ENCODE measurements around the gene ZNF280B. TPM values are rescaled to one million over a fixed set of nuclear protein-coding genes. Genes with fewer than 3 reads are reported as not detected.
A peak's percentile ranks its signal among the peaks of the same experiment; 100 is the strongest.

The ZNF280B gene
- total and polyA plus RNA-seq, 9 of the 15 experiments (the other 6 are each of a cell fraction or from before 2014, with no cell fraction given) = 7.7 to 29.9 (median 20.0) TPM

- TF ChIP-seq CCAR2 (IDR thresholded peaks at IDR 0.05; ENCODE audit: low read depth, low read length) = 0 out of 2 replicates have a peak, but pooled peaks have one; percentile 31
- TF ChIP-seq MEF2D (tag; conservative IDR thresholded peaks at IDR 0.05; ENCODE audit: low read depth) = no peak
- no peak for TF ChIP-seq TARDBP (IDR thresholded peaks at IDR 0.05)
- no peak for TF ChIP-seq CREB5 (CRISPR knock-in tag; IDR thresholded peaks at IDR 0.05)
- TF ChIP-seq ASH1L (IDR thresholded peaks at IDR 0.05; ENCODE audit: borderline replicate concordance, low read depth, partially characterized antibody) = no peak
- TF ChIP-seq ZBTB33 (CRISPR knock-in tag; IDR thresholded peaks at IDR 0.05) = no peak
- TF ChIP-seq HDAC3 (IDR thresholded peaks at IDR 0.05; ENCODE audit: borderline replicate concordance, partially characterized antibody) = no peak
- no peak for TF ChIP-seq BHLHE40 (IDR thresholded peaks at IDR 0.05; ENCODE audit: low read length)
- TF ChIP-seq ARID1B (IDR thresholded peaks at IDR 0.05) = no peak
- no peak for TF ChIP-seq HNRNPK (IDR thresholded peaks at IDR 0.05; ENCODE audit: low read depth, low read length, poor library complexity, severe bottlenecking)
- no peak for TF ChIP-seq POLR3G (IDR thresholded peaks at IDR 0.05; ENCODE audit: extremely low read depth, insufficient read length, insufficient replicate concordance)
- TF ChIP-seq SMC3 (conservative IDR thresholded peaks at IDR 0.05; ENCODE audit: insufficient read depth, low read depth, low read length) = no peak
- no peak for TF ChIP-seq ZBTB26 (CRISPR knock-in tag; IDR thresholded peaks at IDR 0.05)
- no peak for TF ChIP-seq HDAC6 (IDR thresholded peaks at IDR 0.05; ENCODE audit: low read depth, low read length)
- no peak for TF ChIP-seq COPS2 (conservative IDR thresholded peaks at IDR 0.05)
- TF ChIP-seq FOXA3 (CRISPR knock-in tag; conservative IDR thresholded peaks at IDR 0.05 in 1 of 2, IDR thresholded peaks at IDR 0.05 in 1 of 2) = peak in 1 of 2 experiments; percentile 27; a peak in 1 of 4 replicates
- no peak for TF ChIP-seq LCOR (CRISPR knock-in tag; IDR thresholded peaks at IDR 0.05)
- no peak; the same call in 1 of the 2 replicates for TF ChIP-seq SREBF1 (IDR thresholded peaks at IDR 0.05; ENCODE audit: borderline replicate concordance, low read depth, low read length)
- TF ChIP-seq NCOA1 (IDR thresholded peaks at IDR 0.05; ENCODE audit: low read depth) = no peak
- no peak for TF ChIP-seq CBX2 (IDR thresholded peaks at IDR 0.05; ENCODE audit: insufficient read depth, low read length, poor library complexity, severe bottlenecking)
- no peak for TF ChIP-seq ZNF184 (CRISPR knock-in tag; IDR thresholded peaks at IDR 0.05)
Measured at GRCh38 chr22:22538226-22538989, 29.9 kb upstream of the ZNF280B start (continued).

Data from K562 (cell line).